Right atrium auricular region (tissue), 2 donors: Measurements from ENCODE around the gene PSMG4. TPM values are rescaled to one million over a fixed set of nuclear protein-coding genes. Genes with fewer than 3 reads are reported as not detected.

Source experiments
- DNase-seq: peaks from one replicate; pipeline ENCODE4 v3.0.0-alpha.2; 2019; ENCODE audit warnings: low spot score
- H3K27ac ChIP-seq, 2 donors: fragments of 200-600 bp; sonication (generic); 1 replicate in 1 of 2; 2 replicates in 1 of 2; pipeline ENCODE4 v1.5.1; 2016 to 2019
- H3K27me3 ChIP-seq, 2 donors: fragments of 200-600 bp; sonication (generic); one replicate each; pipeline versions ENCODE4 v1.5.1 to v1.6.0; 2017 to 2019
- H3K36me3 ChIP-seq: fragments of 200-600 bp; sonication (generic); one replicate; pipeline ENCODE4 v1.5.1; 2016
- H3K4me1 ChIP-seq, 2 donors: fragments of 200-600 bp; sonication (generic); one replicate each; pipeline versions ENCODE4 v1.5.1 to v1.6.0; 2017 to 2019
- H3K4me3 ChIP-seq, 2 donors: fragments of 200-600 bp; sonication (generic); 1 replicate in 1 of 2; 2 replicates in 1 of 2; pipeline ENCODE4 v1.5.1; 2017 to 2019; ENCODE audit warnings: mild to moderate bottlenecking in 1 of 2, moderate library complexity in 1 of 2
- H3K9me3 ChIP-seq, 2 donors: fragments of 200-600 bp; sonication (generic); one replicate each; pipeline ENCODE4 v1.5.1; 2019
- total RNA-seq, 2 donors: library from RNA; depleted of rRNA; stranded (reverse); fragments of >200 nt; gene quantifications; one replicate each; pipeline ENCODE4 v1.1.0, GENCODE V29; 2016
- TF ChIP-seq, protein P1 (sequence below), 2 donors: fragments of 200-600 bp; sonication (generic); IDR thresholded peaks; one replicate each; pipeline ENCODE4 v1.5.1; 2019; ENCODE audit warnings: antibody characterized with exemption in 2 of 2

PSMG4 gene
- total RNA-seq, 2 donors from 2014 or later, result 4.4 to 10.4 TPM

DNA sequence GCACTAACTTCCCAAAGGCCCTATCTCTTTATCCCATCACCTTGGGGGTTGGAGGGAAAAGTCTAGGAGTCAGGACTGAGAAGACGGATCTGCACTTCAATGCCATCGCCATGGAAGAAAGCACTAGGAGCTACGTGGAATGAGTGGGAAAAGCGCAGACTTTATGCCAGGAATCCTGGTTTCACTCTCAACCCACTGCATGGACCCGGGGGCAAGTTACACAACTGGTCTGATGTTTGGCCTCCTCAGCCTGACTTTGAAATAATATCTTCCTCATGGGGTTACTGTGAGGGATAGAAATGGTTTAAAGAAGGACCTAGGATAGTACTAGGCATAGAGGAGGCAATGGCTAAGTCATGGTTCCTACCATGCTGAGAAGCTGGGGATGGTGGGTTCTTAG is 13.5 kb upstream of the PSMG4 start:
- Histone ChIP-seq H3K36me3 (no peaks in the 10 kb centered on the region), H3K27ac (no peak overlapping the region), H3K27me3 (no peaks in the 10 kb centered on the region), H3K9me3 (no peaks in the 10 kb centered on the region), H3K4me1 (no peaks in the 10 kb centered on the region), H3K4me3 (no peak overlapping the region)
- TF ChIP-seq, protein P1, sequence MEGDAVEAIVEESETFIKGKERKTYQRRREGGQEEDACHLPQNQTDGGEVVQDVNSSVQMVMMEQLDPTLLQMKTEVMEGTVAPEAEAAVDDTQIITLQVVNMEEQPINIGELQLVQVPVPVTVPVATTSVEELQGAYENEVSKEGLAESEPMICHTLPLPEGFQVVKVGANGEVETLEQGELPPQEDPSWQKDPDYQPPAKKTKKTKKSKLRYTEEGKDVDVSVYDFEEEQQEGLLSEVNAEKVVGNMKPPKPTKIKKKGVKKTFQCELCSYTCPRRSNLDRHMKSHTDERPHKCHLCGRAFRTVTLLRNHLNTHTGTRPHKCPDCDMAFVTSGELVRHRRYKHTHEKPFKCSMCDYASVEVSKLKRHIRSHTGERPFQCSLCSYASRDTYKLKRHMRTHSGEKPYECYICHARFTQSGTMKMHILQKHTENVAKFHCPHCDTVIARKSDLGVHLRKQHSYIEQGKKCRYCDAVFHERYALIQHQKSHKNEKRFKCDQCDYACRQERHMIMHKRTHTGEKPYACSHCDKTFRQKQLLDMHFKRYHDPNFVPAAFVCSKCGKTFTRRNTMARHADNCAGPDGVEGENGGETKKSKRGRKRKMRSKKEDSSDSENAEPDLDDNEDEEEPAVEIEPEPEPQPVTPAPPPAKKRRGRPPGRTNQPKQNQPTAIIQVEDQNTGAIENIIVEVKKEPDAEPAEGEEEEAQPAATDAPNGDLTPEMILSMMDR (IDR thresholded peaks at IDR 0.05), result no peak
- no peak for DNase-seq

DNA sequence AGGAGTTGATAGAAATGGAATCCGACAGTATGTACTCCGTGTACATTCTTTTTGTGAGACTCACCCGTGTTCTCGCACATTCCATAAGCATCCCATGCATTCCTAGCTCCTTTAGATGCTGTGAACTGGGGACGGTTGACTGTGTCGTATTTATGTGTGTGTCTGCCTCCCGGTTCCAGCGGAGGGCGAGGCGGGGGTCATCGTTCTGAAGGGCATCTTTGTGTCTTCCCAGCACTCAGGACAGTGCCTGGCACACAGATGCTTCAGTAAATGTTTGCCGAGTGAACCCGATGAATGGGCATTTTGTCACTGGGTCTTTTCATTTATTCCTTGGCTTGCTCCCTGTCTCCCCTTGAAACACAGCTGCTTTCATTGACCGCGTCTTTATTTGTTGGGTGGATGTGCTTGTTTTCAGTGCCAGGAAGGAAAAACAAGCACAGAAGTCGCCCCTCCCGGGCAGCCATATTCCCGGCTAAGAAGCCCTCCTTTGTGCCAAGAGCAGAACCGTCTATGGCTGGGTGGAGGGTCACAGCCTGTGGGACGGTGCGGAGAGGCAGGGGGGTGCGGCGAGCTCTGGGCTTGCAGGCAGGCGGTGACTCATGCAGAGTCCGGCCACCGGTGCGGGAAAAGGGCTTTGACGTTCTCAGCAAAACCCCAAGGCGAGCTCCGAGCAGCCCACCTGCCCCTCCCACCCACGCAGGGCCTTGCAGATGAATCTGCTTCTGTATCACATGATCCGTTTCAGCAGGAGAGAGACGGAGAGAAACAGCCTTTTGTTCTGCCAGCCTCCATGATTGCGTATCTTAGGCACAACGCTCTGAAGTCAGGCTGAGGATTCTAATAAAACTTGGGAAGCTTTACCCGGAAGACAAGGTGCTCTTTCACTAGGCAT is 11.2 kb upstream of the PSMG4 start:
- TF ChIP-seq, protein P1 (IDR thresholded peaks at IDR 0.05), result no peak

DNA sequence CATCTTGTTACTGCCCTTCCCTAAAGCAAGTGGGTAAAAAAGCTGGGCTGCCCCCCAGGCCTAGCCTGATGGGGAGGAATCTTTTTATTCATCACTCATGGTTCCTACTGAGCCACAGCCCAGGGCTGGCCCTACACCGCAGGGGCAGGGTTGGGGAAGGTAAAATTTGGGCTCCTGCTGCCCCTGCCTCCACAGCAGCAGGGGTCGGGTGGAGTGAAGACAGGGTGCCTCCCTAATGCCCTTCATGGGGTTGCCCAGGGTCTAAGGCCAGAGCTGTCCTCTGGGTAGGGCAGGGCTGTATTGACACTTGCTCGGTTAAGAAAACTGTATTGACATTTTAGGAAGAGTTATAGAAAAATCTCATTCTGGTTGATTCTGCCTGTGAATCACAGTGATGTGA is 8.9 kb upstream of the PSMG4 start:
- Histone ChIP-seq H3K27me3 (no peaks in the 10 kb centered on the region), H3K4me1 (peaks cover 0 to 13% of the 10 kb centered on the region in 2 donors), H3K4me3 (no peak overlapping the region), H3K36me3 (no peaks in the 10 kb centered on the region), H3K9me3 (no peaks in the 10 kb centered on the region), H3K27ac (peak overlapping the region; percentile 23 to 27)
- no peak for DNase-seq
- TF ChIP-seq, protein P1 (IDR thresholded peaks at IDR 0.05), result no peak

More for the DNA sequence above, 11.2 kb upstream of the PSMG4 start:
- no peaks in the 10 kb centered on the region for H3K36me3 ChIP-seq
- H3K27ac ChIP-seq, result no peak overlapping the region
- H3K4me3 ChIP-seq, result peak overlapping the region in 1 of 2 donors; percentile 22
- no peak for DNase-seq
- H3K9me3 ChIP-seq, result no peaks in the 10 kb centered on the region
- no peaks in the 10 kb centered on the region for H3K27me3 ChIP-seq
- peaks cover 0 to 13% of the 10 kb centered on the region in 2 donors for H3K4me1 ChIP-seq

DNA sequence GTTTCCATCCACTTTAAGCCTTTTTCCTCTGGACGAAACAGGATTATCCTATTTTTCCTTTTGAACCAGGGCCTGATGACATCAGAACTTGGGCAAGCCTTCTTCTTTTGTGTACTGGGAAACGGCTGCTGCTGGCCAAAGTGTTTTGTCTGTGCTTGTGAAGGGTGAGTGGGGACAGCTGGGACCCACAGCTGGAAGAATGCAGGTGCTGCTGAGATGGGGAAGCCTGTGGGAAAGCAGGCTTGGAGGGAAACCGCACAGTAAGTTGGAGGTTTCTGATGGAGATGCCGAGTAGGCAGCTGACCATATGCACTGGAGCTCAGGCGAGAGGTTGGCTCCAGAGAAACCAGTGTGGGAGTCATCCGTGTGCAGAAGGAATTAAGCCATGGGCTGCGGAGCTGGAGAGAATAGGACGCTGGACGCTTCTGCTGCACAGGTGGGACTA is 8.5 kb upstream of the PSMG4 start:
- H3K27me3 ChIP-seq, result no peaks in the 10 kb centered on the region
- H3K9me3 ChIP-seq, result no peaks in the 10 kb centered on the region
- no peak overlapping the region for H3K4me3 ChIP-seq
- TF ChIP-seq, protein P1 (IDR thresholded peaks at IDR 0.05), result no peak
- DNase-seq, result no peak
- H3K36me3 ChIP-seq, result no peaks in the 10 kb centered on the region
- peaks cover 0 to 13% of the 10 kb centered on the region in 2 donors for H3K4me1 ChIP-seq
- peak overlapping the region in 1 of 2 donors; percentile 27 for H3K27ac ChIP-seq

DNA sequence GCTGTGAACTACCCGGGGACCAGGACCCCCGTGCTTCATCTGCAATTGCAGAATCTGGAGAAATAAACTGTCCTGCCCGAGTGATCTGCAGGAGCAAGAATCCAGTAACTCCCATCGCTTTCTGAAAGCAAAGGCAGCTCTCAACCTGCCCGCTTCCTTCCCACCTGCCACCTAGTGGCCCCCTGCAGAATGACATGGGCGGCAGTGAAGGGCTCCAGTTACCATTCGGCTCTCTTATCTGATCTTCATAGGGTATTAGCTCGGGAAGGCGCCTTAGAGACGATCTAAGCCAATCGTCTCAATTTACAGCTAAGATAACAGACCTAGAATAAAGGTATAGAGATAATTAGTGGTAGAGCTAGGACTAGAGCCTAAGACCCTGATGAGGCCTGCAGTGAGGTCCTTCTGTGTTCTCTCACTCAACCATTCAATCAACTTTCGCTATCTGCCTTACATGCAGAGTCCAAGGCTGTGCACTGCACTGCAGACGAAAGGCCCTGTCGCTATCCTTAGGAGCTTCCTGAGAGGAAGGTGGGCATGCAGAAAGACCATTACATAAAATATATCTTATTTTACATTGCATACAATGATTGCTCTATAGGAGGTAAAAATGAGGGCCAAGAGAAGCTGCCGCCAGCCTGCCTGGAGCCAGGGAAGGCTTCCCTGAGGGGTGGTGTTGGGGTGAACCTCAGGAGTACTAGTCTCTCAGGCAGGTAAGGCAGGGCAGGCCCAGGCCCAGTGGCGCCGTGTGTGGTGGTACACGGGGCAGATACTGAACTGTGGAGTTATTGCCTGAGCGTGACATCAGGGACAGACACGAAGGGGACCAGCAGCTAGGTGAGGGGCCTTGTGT is 7.1 kb upstream of the PSMG4 start:
- Histone ChIP-seq H3K27ac (no peak overlapping the region), H3K4me1 (peaks cover 0 to 13% of the 10 kb centered on the region in 2 donors), H3K27me3 (no peaks in the 10 kb centered on the region), H3K36me3 (no peaks in the 10 kb centered on the region), H3K4me3 (no peak overlapping the region), H3K9me3 (no peaks in the 10 kb centered on the region)
- TF ChIP-seq, protein P1 (IDR thresholded peaks at IDR 0.05), result peak; percentile 97 to 98
- DNase-seq, result peak; percentile 82
